DOHH2 (cell line): ENCODE results near the gene EEFSEC.

ENCODE experiments used
- CTCF ChIP-seq: fragments of 200-600 bp; sonication (generic); IDR thresholded peaks from one replicate; pipeline ENCODE4 v1.5.1; 2014; ENCODE audit warnings: antibody characterized with exemption, mild to moderate bottlenecking, low read depth, low read length; ENCODE audit not compliant: poor library complexity, severe bottlenecking
- EZH2phosphoT487 ChIP-seq: fragments of 200-600 bp; sonication (generic); IDR thresholded peaks from 2 replicates; pipeline ENCODE4 v1.6.1; 2017; ENCODE audit warnings: borderline replicate concordance, mild to moderate bottlenecking, antibody characterized with exemption, low read length, moderate library complexity, mixed read lengths

GRCh38 chr3:128241741-128242140, 88.5 kb downstream of the EEFSEC start:
- TF ChIP-seq EZH2phosphoT487 (no peak), CTCF (no peak)
